Kidney tubule cell (primary cell): ENCODE results near the gene TRPV2.
"Not testable (repeated sequence)": the region's sequence is repeated elsewhere in the genome, so short reads cannot be mapped to it uniquely, and the experiment has no call there.

ENCODE experiments used
- DNase-seq: peaks from one replicate; pipeline ENCODE4 v3.0.0-alpha.2; 2018; ENCODE audit warnings: low spot score

Gene TRPV2

DNA sequence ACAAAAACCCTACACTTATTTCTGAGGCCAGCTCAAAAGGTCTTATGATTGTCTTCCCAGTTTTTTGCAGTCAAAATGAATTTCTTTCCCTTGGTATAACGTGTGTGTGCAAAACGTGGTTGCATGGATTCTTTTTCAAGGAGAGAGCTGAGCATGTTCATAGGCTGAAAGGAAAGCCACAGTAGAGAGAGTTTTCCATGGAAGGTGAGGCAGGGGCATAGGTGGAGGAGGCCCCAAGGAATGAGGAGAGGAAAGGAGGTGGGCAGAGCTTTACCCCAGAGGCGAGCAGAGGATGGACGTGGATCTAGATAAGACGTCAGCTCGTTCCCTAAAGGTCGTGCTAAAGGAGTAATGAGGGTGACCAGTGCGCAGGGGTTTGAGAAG, 22.8 kb downstream of the TRPV2 start:
- DNase-seq, result no peak

DNA sequence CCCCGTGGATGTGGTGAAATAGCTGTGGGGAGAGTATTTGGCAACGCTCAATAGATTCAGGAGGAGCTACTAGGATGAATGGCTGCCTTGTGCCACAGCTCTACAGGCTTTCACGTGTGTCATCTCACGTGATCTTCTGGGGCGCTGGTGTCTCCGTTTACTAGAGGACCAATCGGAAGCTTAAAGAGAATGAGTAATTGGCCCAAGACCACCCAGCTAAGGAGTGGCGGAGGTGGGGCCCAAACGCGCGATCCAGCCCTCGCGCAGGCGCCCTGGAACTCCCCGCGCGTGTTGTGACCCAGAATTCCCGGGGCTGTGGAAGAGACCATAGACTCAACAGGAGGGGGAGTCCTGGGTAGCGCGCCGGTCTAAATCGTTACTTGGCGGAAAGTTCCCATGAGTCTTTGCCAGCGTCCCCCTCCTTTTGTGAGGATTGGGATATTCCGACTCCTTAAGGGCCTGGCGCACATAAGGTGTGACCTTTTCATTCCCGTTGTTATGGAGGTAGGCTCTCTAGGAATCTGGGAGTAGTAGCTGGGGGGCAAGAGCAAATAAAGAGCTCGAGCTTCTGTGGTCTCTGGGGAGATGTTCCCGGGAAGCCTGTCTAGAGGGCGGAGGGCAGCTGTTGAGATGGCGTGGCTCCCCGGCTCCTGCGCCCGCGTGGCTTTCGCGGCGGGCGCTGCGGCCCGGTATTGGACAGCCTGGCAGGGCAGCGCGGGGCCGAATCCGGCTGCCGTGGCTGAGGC, 23.4 kb downstream of the TRPV2 start:
- peak; percentile 100 for DNase-seq

DNA sequence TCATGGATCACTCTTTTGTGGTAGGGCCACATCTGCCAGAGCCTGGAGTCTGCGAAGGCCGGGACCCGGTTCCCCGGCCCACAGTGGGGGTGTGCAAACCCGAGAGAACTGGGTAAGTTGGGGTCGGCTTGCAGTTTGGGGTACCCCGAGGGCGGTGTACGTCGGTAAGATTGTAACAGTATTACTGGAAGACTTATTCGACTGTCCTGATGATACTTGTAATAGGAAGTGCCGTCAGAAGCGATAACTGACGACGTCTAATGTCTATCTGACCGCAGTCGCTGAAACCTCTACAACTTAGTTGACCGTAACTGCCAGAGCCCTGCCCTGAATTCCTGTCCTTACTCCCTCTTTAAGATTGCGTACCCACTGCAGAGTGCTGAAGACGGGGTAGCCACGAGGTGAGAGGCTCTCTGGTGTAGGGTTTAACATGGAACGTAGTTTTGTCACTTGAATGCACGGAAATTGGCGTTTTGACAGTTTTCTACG, 24.0 kb downstream of the TRPV2 start:
- peak; percentile 49 for DNase-seq

DNA sequence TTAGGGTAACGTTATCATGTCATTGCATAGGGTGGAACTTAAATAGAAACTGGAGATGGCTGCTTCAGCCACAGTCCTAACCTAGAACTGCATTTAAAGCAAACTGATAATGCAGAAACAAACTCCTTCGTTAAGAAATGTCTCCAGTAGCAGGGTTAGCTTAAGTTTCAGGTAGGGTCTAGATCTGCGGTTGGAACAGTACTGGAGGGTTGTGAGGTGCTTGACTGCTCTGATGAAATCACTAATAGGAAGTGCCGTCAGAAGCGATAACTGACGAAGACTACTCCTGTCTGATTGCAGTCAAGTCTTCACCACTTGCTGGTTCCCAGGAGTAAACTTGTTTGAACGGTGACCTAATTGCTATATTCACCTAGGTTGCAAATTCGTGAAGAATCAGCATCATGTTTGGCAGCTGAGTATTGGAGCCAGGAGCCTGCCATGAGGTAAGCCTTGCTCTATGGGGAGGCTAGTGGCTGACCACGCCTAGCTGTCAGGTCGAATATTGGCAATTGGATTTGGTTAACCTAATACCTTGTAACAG, 24.5 kb downstream of the TRPV2 start:
- DNase-seq, result peak; percentile 47

DNA sequence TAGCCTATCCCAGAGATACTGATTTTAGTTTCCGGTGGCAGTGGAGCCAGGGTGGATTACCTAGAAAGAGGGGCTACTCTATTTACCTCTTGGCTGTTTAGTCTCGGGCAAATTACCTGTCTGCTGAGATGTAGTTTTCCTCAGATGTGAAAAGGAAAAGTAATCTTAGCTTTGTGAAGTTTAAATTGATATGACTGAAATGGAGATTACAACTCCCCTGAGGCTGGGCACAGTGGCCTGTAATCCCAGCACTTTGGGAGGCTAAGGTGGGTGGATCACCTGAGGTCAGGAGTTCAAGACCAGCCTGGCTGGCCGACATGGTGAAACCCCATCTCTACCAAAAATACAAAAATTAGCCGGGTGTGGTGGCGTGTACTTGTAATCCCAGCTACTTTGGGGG, 25.0 kb downstream of the TRPV2 start:
- DNase-seq, result not testable (repeated sequence)

DNA sequence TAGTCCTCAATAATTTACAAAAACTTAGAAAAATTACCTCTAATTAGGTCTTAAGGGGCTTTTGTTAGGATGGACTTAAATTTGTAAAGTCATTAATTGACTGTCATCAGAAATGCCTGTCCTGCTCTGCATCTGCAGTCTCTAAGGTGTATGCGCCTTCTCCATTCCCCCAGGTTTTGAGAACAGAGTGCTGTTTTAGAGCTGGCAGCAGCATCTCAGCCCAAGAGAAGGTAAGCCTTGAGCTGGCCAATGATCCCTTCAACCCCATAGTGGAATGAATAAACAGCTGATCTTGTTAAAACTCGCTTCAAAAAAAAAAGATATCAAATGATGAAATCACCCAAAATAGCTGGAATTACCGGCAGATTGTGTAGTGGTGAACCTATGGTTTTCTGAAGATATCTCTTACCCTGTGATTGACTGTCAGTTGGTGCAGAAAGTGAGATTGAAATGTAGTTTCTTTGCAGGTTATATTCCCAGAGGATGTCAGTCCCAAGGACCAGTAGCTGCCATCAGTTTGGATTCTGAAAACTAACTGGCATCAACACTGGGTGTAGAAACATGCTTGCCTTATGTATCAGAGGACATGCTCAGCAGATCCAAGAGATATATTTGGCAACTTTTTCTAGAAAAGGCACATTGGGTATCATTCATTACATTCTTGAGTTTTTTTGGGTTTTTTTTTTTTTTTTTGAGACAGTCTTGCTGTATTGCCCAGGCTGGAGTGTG, 25.7 kb downstream of the TRPV2 start:
- DNase-seq, result no peak

DNA sequence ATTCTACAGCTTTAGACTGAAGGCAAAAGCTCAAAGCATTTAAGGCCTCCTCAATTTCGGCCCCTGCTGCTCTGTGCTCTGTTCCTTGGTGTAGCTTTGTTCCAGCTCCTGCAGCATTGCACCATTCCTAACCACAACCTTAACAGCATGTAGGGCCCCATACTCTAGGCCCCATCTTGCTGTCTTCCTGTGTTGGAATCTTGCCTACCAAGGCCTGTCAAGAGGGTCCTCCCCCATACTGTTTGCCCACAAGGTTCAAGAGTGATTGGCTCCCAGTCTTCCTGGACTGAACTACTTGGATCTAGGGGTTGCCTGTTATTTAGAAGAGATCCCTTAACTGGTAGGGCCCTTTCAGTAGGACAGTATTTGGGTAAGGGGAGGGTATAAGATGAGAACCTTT, 26.8 kb downstream of the TRPV2 start:
- no peak for DNase-seq

DNA sequence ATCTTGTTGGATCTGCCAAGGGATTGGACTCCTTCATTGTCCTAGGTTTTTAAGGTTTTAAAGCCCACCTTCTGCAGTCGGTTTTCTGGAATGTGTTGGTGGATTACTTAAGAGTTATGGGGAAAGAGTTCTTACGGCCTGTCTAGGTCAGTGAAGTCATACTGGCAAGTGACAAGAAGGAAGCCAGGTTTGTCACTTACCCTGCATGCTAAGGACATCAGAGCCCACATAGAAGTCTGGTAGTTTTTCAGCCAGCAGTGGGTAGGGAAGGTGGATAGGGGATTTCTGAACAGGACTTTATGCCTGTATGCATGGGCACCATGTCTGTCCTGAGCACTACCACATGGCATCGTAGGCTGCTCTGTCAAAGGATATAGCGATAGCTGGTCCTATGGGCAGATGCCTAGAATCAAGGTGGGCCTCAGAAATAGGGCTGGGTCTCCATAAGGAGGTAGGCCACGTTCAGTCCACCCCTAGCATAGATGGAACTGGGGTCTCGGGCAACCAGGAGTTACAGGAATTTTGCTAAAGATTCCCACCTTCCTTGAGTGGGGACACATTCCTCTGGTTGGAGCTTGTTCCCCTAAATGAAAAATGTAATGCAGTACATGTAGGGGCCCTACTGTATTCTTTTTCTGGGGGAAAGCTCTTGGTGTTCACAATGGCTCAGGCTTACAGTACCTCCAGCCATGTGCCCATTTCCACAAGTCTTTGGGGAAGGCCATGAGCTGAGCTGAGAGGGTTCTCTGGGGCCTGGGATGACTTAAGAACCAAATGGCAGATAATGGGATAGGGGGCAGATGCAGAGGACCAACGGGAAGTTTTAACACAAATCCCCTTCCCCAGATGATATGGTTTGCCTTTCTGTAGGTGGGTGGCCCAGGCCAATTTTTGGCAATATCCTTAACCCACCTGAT, 27.5 kb downstream of the TRPV2 start:
- DNase-seq, result peak; percentile 30

DNA sequence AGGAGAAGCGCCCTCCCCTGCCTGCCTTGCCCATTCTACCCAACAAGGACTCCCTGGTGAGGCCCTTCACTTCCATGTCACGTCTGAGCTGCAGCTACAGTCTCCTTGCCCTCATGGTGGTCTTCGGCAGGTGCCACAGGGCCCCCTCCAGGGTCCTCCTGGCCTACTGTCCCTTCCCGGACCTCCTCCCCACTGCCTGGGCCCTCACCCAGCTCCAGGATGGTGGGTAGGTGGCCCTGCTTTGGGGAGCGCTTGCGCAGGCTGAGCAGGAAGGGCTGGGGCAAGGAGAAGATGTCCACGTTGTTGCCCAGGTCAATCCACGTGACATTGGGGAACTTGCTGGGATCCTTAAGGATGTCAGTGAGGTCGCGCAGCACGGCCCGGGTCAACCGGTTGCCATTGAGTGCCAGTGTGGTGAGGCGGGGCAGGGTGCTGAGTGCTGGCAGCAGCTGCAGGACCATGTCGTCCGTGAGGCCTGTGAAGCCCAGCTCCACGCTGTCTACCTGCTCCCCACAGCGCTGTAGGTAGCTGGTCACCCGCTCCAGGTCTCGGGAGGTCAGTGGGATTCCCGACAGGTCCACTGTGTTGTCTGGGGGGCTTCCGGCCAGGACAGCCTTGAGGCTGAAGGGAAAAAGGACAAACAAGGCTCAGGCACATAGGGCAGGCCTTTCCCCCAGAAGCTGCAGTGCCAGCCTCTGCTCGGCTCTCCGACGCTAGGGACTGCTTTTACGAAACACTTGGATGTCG, 28.3 kb downstream of the TRPV2 start:
- no peak for DNase-seq

DNA sequence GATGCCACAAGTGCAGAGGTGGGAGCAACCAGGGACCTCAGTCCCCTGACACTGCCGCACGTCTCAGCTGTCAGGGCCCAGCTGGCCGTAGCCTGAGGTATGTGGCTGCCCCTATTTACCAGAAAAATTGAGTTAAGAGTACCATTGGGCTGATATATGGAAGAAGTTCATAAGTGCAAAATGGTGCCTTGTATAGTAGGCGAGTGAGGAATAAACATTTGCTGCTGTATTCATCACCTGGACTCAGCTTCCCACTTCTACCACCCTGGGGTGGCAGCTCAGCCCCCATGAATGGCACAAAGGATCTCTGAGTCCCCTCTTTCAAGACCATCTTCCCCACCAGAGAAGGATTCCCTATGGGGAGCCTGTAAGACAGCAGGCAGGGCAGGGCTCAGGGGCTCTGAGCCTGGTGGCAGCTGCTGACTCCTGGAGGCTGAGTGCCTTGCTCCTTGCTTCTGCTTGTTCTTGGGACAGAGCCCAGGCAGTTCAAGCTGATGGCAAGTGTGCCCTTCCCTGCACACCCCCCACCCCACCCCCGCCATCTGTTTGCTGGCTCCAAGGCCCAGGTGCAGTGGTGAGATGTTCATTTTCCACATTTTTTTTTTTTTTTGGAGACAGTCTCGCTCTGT, 29.0 kb downstream of the TRPV2 start:
- DNase-seq, result peak; percentile 46

DNA sequence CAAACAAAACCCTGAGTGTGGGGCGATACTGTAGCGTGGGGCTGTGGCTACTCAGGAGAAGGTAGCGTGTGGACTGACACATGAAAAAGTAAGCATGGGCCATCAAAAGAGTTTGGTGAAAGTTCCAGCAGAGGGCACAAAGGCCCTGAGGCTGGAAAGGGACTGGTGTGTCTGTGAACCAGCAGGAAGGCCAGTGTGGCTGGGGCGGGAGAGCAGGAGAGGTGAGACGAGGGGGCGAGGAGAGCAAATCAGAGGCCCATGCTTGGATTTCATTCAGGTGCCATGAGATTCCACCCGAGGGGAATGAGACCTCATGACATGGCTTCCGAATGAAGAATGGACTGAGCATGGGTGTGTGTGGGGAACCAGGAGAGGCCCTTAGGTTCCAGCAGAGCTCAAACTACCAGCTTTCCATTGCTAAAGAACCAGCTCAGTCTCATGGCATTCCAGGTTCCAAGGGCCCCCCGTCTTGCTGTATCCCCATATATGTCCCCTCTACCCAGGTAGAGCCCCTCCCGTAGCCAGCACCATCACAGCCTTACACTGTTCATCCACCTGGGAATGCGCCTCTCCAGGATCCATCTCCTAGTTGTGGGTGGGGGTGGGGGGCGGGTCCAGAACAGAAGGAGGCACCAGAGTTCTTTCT, 31.1 kb downstream of the TRPV2 start:
- no peak for DNase-seq

DNA sequence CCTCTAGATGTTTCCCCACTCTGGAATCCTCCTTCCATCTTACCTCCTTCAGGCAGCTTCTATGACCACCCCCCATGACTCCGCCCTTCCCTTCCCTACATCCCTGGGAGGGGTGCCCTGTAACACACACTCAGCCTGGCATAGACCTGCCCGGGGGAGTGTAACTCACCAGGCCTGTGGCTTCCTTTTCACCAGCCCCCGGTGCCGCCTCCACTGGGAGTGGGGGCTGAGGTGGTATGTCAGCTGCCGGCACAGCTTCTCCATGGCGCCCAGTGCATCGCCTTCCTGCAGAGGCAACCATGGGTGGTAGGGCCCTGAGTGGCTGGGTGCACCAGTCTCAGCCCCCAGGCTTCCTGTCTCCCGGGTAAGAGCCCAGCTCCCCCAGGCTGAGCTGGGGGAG, 32.3 kb downstream of the TRPV2 start:
- no peak for DNase-seq

DNA sequence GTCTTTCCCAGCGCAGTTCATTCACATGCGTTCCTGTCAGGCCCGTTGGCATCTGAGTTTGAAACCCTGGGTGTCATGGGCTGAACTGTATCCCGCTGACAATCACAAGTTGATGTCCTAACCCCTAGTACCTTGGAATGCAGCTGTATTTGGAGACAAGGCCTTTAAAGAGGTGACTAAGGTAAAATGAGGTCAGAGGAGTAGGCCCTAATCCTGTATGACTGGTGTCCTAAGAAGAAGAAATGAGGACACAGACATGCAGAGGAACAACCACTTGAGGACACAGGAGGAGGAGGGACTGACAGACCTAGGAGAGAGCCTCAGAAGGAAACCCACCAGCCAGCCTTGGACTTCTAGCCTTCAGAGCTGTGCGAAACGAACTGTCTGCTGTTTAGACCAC, 33.1 kb downstream of the TRPV2 start:
- no peak for DNase-seq

DNA sequence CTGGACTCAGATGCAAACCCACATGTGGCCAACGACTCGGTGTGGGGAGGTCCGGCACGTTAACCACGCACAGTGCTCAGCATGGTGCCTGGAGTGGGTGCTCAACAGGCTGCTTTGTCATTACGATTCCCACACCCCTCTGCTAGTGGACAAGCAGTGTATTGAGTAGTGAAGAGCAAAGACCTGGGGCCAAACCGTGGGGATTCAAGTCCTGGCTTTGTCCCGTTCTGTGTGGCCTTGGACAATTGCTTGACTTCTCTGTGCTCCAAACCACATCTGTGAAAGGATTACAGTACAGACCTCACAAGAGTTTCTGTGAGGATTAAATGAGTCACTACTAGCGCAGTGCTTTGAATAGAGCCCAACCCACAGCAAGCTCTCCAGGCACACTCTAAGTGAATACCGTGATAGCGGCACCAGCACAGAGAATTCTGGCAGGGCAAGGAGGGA, 33.8 kb downstream of the TRPV2 start:
- no peak for DNase-seq

DNA sequence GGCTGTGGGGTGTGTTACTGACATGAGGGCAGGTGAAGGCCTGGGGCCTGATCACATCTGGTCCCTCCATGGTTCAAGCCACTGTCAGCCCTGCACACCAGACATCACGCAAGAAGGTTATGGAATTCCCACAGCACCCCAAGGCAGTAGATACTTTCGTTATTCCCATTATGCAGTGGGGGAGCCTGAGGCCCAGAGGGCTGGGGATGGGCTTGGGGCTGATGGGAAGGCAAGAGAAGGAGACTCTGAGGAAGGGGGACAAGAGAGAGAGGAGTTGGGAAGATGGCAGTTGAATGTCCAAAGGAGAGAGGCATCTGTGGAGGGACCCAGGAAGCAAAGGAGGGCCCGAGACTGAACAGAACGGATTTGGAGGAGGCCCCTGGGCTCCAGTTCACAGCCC, 34.7 kb downstream of the TRPV2 start:
- DNase-seq, result no peak

DNA sequence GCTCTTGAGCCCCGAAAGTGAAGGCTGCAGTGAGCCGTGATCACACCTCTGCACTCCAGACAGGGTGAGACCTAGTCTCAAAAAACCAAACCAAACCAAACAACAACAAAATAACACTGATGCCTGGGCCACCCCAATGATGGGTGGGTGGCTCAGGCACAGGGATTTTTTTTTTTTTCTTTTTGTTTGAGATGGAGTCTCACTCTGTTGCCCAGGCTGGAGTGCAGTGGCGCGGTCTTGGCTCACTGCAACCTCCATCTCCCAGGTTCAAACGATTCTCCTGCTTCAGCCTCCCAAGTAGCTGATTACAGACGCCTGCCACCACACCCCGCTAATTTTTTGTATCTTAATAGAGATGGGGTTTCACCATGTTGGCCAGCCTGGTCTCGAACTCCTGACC, 36.9 kb downstream of the TRPV2 start:
- not testable (repeated sequence) for DNase-seq

DNA sequence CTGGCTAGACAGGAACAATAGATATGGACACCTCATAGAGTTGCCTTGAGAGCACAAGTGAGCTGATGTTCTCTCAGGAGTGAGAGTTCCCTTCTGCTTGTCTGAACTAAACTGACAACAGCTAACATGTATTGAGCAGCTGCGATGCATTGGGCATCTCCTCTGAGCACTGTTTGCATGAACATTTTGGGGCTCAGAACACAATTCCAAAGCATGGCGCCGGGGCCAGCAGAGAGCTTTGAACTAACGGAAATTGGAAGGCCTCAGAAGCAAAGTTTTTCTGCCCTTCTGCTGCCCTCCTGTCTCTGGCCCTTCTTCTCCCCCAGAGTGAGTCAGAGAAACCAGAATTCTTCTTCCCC, 38.1 kb downstream of the TRPV2 start:
- no peak for DNase-seq

DNA sequence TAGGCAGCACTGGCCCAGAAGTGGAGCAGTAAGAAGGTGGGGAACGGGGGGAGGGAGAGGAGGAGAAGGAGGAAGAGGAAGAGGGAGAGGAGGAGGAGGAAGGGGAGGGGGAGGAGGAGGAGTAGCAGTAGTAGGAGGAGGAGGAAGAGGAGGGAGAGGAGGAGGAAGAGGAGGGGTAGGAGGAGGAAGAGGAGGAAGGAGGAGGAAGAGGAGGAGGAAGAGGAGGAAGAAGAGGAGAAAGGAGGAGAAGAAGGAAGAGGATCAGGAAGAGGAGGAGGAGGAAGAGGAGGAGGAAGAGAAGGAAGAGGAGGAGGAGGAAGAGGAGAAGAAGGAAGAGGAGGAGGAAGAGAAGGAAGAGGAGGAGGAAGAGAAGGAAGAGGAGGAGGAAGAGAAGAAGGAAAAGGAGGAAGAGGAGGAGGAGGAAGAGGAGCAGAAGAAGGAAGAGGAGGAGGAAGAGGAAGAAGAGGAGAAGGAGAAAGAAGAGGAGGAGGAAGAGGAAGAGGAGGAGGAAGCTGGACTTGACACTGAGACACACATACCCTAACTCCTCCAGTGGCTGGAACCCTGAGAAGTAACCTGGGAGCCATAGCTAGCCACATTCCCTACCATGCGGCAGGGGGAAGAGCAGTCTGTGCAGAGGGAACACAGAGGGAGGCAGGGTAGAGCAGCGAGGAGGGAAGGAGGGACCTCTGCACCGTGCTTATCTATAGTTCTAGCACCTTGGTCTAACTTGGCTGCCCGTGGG, 40.8 kb downstream of the TRPV2 start:
- DNase-seq, result no peak

DNA sequence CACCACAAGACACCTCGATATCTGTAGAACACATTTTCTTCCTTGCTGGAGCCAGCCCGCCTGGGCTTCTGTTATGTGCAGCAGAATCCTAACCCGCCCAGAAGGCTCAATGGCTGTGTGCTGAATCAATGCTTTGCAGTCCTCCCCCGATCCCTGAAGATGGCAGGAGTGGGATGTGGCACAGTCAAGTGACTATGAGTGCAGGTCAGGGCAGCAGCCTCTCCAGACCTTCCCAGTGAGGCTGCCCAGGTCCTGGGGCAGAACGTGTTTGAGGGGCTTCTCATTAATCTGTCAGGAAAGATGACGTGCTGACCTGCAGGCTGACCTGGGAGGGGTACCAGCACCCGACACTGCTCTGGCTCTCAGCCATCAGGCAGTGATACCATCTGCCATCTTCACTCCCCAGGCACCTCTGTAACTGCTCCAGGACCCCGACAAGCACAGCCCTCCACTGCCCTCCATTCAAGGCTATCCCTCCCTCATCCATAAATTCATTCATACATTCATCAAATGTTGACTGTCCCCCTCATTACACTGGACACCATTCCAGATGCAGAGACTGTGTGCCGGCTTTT, 41.5 kb downstream of the TRPV2 start:
- DNase-seq, result no peak
